Measurements from ENCODE around the gene NIP7. TPM values are rescaled to one million over a fixed set of nuclear protein-coding genes. Genes with fewer than 3 reads are reported as not detected.

Gene NIP7
- total and polyA plus RNA-seq, 2 of the 8 experiments (the other 6 are each of a cell fraction or from before 2014, with no cell fraction given) = 14.5 to 52.2 TPM

- H4K20me1 ChIP-seq (replicated peaks in 1 of 2; ENCODE audit: control insufficient read depth in 1 of 2, insufficient read depth in 2 of 2, low read length in 2 of 2) = peaks cover 0 to 2% of the 10 kb centered on the region in 2 experiments
- H3K36me3 ChIP-seq (ENCODE audit: control insufficient read depth in 2 of 4, insufficient read depth in 4 of 4, low read length in 3 of 4) = peaks cover 5 to 41% (median 18%) of the 10 kb centered on the region in 4 experiments; a peak in 7 of 8 replicates
- H3K23me2 ChIP-seq (ENCODE audit: low read depth, low read length) = no peaks in the 10 kb centered on the region
- H2BK20ac ChIP-seq (ENCODE audit: low read length) = no peak overlapping the region
- no peak overlapping the region for H2BK120ac ChIP-seq (replicated peaks; ENCODE audit: low read depth, low read length)
- 96% methylated on average over 2 of the region's 10 CpGs; no CpG with 5 or more reads in 1 of the 2 experiments for WGBS, 2 experiments (ENCODE audit: extremely low coverage in 1 of 2, insufficient coverage in 1 of 2, insufficient read length in 1 of 2, insufficient replicate concordance in 2 of 2, low coverage in 1 of 2, low lambda C conversion rate in 2 of 2, missing lambda C conversion rate in 1 of 2)
- H3K27me3 ChIP-seq (replicated peaks in 1 of 4; ENCODE audit: control insufficient read depth in 3 of 4, extremely low read depth in 1 of 4, insufficient read depth in 3 of 4, low read length in 3 of 4) = no peaks in the 10 kb centered on the region
- H3K4me2 ChIP-seq (ENCODE audit: insufficient read depth in 1 of 2, low read depth in 2 of 2, low read length in 2 of 2) = no peak overlapping the region
- H3K79me1 ChIP-seq (ENCODE audit: low read depth, low read length) = no peaks in the 10 kb centered on the region
- H4K91ac ChIP-seq (replicated peaks; ENCODE audit: insufficient read length, low read length) = no peak overlapping the region
- H2BK5ac ChIP-seq (ENCODE audit: low read depth, low read length) = no peak overlapping the region
- no peak overlapping the region for H3K27ac ChIP-seq (ENCODE audit: low read depth, low read length)
- ChIA-PET POLR2A (ENCODE audit: partially characterized antibody) (interaction anchor here (0.7 to 1.2 kb wide), 2 partner anchors 9 to 30 kb away, joined by 3 read pairs; no protein-coding TSS in a partner anchor), CTCF (ENCODE audit: partially characterized antibody) (interaction anchor here (0.6 kb wide), 1 partner anchor 327 kb away, joined by 3 read pairs; no protein-coding TSS in a partner anchor)
- H3K4me1 ChIP-seq (replicated peaks in 1 of 4; ENCODE audit: control insufficient read depth in 3 of 4, insufficient read depth in 4 of 4, low read length in 3 of 4) = no peaks in the 10 kb centered on the region
- H4K5ac ChIP-seq (ENCODE audit: insufficient read length, low read depth, low read length) = no peak overlapping the region
- H3K9me3 ChIP-seq (ENCODE audit: insufficient read depth in 2 of 2, low read depth in 1 of 2, low read length in 1 of 2) = no peaks in the 10 kb centered on the region
- no peak overlapping the region for H3K23ac ChIP-seq (ENCODE audit: insufficient read length)
- no peak overlapping the region for H2BK15ac ChIP-seq (ENCODE audit: low read length)
- H4K8ac ChIP-seq (ENCODE audit: extremely low read depth, insufficient read depth, low read length) = no peak overlapping the region
- no peak overlapping the region for H2BK12ac ChIP-seq (ENCODE audit: low read depth, low read length)
- H3K4me3 ChIP-seq (ENCODE audit: extremely low read depth in 1 of 4, insufficient read depth in 2 of 4, low read depth in 3 of 4, low read length in 4 of 4) = no peak overlapping the region
- no peak overlapping the region for H2AFZ ChIP-seq (ENCODE audit: low read length)
- no peak overlapping the region for H3K56ac ChIP-seq (replicated peaks; ENCODE audit: insufficient read length, low read depth, low read length)
- DNase-seq (ENCODE audit: low read depth in 1 of 2, low spot score in 2 of 2) (no peak), FAIRE-seq (no peak)
- TF ChIP-seq GABPA (IDR thresholded peaks at IDR 0.05; ENCODE audit: borderline replicate concordance, insufficient read depth, low read length) = no peak
- no peak for TF ChIP-seq KDM4A (IDR thresholded peaks at IDR 0.05; ENCODE audit: low read depth, low read length, severe bottlenecking)
- TF ChIP-seq ASH2L (IDR thresholded peaks at IDR 0.05; ENCODE audit: low read length) = no peak
- TF ChIP-seq SUZ12 (IDR thresholded peaks at IDR 0.05; ENCODE audit: low read length) = no peak
- TF ChIP-seq MAFK (IDR thresholded peaks at IDR 0.05; ENCODE audit: low read depth, low read length) = peak; percentile 64; the same call in 1 of the 2 replicates
- TF ChIP-seq ATF3 (IDR thresholded peaks at IDR 0.05; ENCODE audit: insufficient read depth, low read depth, low read length) = no peak
- TF ChIP-seq CHD1 (IDR thresholded peaks at IDR 0.05; ENCODE audit: low read depth, low read length) = no peak
- no peak overlapping the region for H3K14ac ChIP-seq (ENCODE audit: insufficient read length)
- H3K4ac ChIP-seq (replicated peaks; ENCODE audit: insufficient read length, low read depth, low read length) = no peak overlapping the region
- no peak overlapping the region for H3K9ac ChIP-seq (replicated peaks in 1 of 4; ENCODE audit: extremely low read depth in 1 of 4, low read depth in 3 of 4, low read length in 3 of 4)
- no peak overlapping the region for H3K18ac ChIP-seq (ENCODE audit: extremely low read depth, low read length)
- no peak overlapping the region for H2AK5ac ChIP-seq (ENCODE audit: low read depth, low read length)
- H3K79me2 ChIP-seq (ENCODE audit: control insufficient read depth in 1 of 2, insufficient read depth in 2 of 2, low read length in 2 of 2) = 0 out of 4 replicates have a peak, but pooled peaks cover 0 to under 1% of the 10 kb centered on the region in 2 experiments
These were observed 37.0 kb downstream of the NIP7 start for GRCh38 chr16:69376393-69377059.
